HUES48 (cell line): ENCODE data around the gene NCKAP5.

ENCODE experiments used
- H3K27ac ChIP-seq: one replicate; pipeline ENCODE4 v1.7.0; 2013; ENCODE audit warnings: low read depth, low read length, inconsistent platforms
- H3K27me3 ChIP-seq: 2 replicates; pipeline ENCODE4 v1.6.1; 2013; ENCODE audit warnings: mild to moderate bottlenecking, low read length; ENCODE audit not compliant: control insufficient read depth, insufficient read depth
- H3K36me3 ChIP-seq: 2 replicates; pipeline ENCODE4 v1.6.1; 2013; ENCODE audit warnings: low read length; ENCODE audit not compliant: control insufficient read depth, insufficient read depth
- H3K4me1 ChIP-seq: 2 replicates; pipeline ENCODE4 v1.6.1; 2013; ENCODE audit warnings: mild to moderate bottlenecking, low read length; ENCODE audit not compliant: control insufficient read depth, insufficient read depth
- H3K4me3 ChIP-seq: 2 replicates; pipeline ENCODE4 v1.5.1; 2013; ENCODE audit warnings: mild to moderate bottlenecking, low read depth, low read length
- H3K9ac ChIP-seq: 2 replicates; pipeline ENCODE4 v1.6.1; 2013; ENCODE audit warnings: mild to moderate bottlenecking, low read depth, low read length, moderate library complexity
- H3K9me3 ChIP-seq: 2 replicates; pipeline ENCODE4 v1.6.1; 2013; ENCODE audit warnings: low read length; ENCODE audit not compliant: control insufficient read depth, insufficient read depth

NCKAP5 gene

GRCh38 chr2:133334923-133335322, 233.3 kb downstream of the NCKAP5 start:
- Histone ChIP-seq H3K36me3 (no peaks in the 10 kb centered on the region), H3K9ac (no peak overlapping the region), H3K4me3 (no peak overlapping the region), H3K9me3 (no peaks in the 10 kb centered on the region), H3K27me3 (no peaks in the 10 kb centered on the region), H3K4me1 (peaks cover 11% of the 10 kb centered on the region), H3K27ac (no peak overlapping the region)

- H3K9ac ChIP-seq, result no peak overlapping the region
- H3K27ac ChIP-seq, result no peak overlapping the region
- H3K36me3 ChIP-seq, result no peaks in the 10 kb centered on the region
- no peaks in the 10 kb centered on the region for H3K9me3 ChIP-seq
- H3K4me3 ChIP-seq, result no peak overlapping the region
- peaks cover 11% of the 10 kb centered on the region for H3K4me1 ChIP-seq
- no peaks in the 10 kb centered on the region for H3K27me3 ChIP-seq
Observed at GRCh38 chr2:133333181-133333580, 235.1 kb downstream of the NCKAP5 start.

GRCh38 chr2:133331436-133331835, 236.8 kb downstream of the NCKAP5 start:
- no peak overlapping the region for H3K4me3 ChIP-seq
- no peaks in the 10 kb centered on the region for H3K36me3 ChIP-seq
- H3K9me3 ChIP-seq, result no peaks in the 10 kb centered on the region
- H3K9ac ChIP-seq, result no peak overlapping the region
- no peaks in the 10 kb centered on the region for H3K27me3 ChIP-seq
- H3K27ac ChIP-seq, result no peak overlapping the region
- peaks cover 19% of the 10 kb centered on the region for H3K4me1 ChIP-seq

- Histone ChIP-seq H3K27ac (no peak overlapping the region), H3K36me3 (no peaks in the 10 kb centered on the region), H3K4me1 (peaks cover 7% of the 10 kb centered on the region), H3K4me3 (no peak overlapping the region), H3K27me3 (no peaks in the 10 kb centered on the region), H3K9ac (no peak overlapping the region), H3K9me3 (no peaks in the 10 kb centered on the region)
Observed at GRCh38 chr2:133326652-133327397, 241.4 kb downstream of the NCKAP5 start.

- no peak overlapping the region for H3K9ac ChIP-seq
- H3K27ac ChIP-seq, result no peak overlapping the region
- H3K9me3 ChIP-seq, result no peaks in the 10 kb centered on the region
- no peak overlapping the region for H3K4me3 ChIP-seq
- no peaks in the 10 kb centered on the region for H3K27me3 ChIP-seq
- peaks cover 7% of the 10 kb centered on the region for H3K4me1 ChIP-seq
- no peaks in the 10 kb centered on the region for H3K36me3 ChIP-seq
Observed at GRCh38 chr2:133324150-133324561, 244.1 kb downstream of the NCKAP5 start.

- peaks cover 7% of the 10 kb centered on the region for H3K4me1 ChIP-seq
- H3K4me3 ChIP-seq, result no peak overlapping the region
- no peaks in the 10 kb centered on the region for H3K36me3 ChIP-seq
- no peak overlapping the region for H3K27ac ChIP-seq
- H3K9ac ChIP-seq, result no peak overlapping the region
- H3K9me3 ChIP-seq, result no peaks in the 10 kb centered on the region
- no peaks in the 10 kb centered on the region for H3K27me3 ChIP-seq
Observed at GRCh38 chr2:133322909-133323308, 245.4 kb downstream of the NCKAP5 start.

GRCh38 chr2:133317178-133317577, 251.1 kb downstream of the NCKAP5 start:
- Histone ChIP-seq H3K27ac (no peak overlapping the region), H3K4me1 (no peaks in the 10 kb centered on the region), H3K9ac (no peak overlapping the region), H3K36me3 (no peaks in the 10 kb centered on the region), H3K9me3 (no peaks in the 10 kb centered on the region), H3K27me3 (no peaks in the 10 kb centered on the region), H3K4me3 (no peak overlapping the region)

GRCh38 chr2:133316557-133316956, 251.7 kb downstream of the NCKAP5 start:
- H3K36me3 ChIP-seq, result no peaks in the 10 kb centered on the region
- no peak overlapping the region for H3K4me3 ChIP-seq
- H3K9ac ChIP-seq, result no peak overlapping the region
- no peaks in the 10 kb centered on the region for H3K9me3 ChIP-seq
- no peaks in the 10 kb centered on the region for H3K4me1 ChIP-seq
- H3K27me3 ChIP-seq, result no peaks in the 10 kb centered on the region
- H3K27ac ChIP-seq, result no peak overlapping the region

GRCh38 chr2:133315280-133315679, 253.0 kb downstream of the NCKAP5 start:
- H3K9me3 ChIP-seq, result no peaks in the 10 kb centered on the region
- H3K4me3 ChIP-seq, result no peak overlapping the region
- H3K36me3 ChIP-seq, result no peaks in the 10 kb centered on the region
- no peaks in the 10 kb centered on the region for H3K27me3 ChIP-seq
- no peak overlapping the region for H3K27ac ChIP-seq
- H3K4me1 ChIP-seq, result no peaks in the 10 kb centered on the region
- H3K9ac ChIP-seq, result no peak overlapping the region

GRCh38 chr2:133314795-133315194, 253.5 kb downstream of the NCKAP5 start:
- Histone ChIP-seq H3K27ac (no peak overlapping the region), H3K9me3 (no peaks in the 10 kb centered on the region), H3K4me1 (no peaks in the 10 kb centered on the region), H3K27me3 (no peaks in the 10 kb centered on the region), H3K4me3 (no peak overlapping the region), H3K36me3 (no peaks in the 10 kb centered on the region), H3K9ac (no peak overlapping the region)

- H3K9ac ChIP-seq, result no peak overlapping the region
- no peak overlapping the region for H3K27ac ChIP-seq
- H3K4me1 ChIP-seq, result no peaks in the 10 kb centered on the region
- H3K27me3 ChIP-seq, result no peaks in the 10 kb centered on the region
- H3K36me3 ChIP-seq, result no peaks in the 10 kb centered on the region
- no peaks in the 10 kb centered on the region for H3K9me3 ChIP-seq
- H3K4me3 ChIP-seq, result no peak overlapping the region
Observed at GRCh38 chr2:133312038-133312729, 256.1 kb downstream of the NCKAP5 start.
